Measurements from ENCODE around the gene RUFY2. TPM values are rescaled to one million over a fixed set of nuclear protein-coding genes. Genes with fewer than 3 reads are reported as not detected.

RUFY2 gene
- total RNA-seq, 1 experiment from 2014 or later = 29.4 TPM

- intact Hi-C loops (cut with micrococcal nuclease; ENCODE audit: unreplicated experiment) = no loop called here
These were observed 33.8 kb upstream of the RUFY2 start for GRCh38 chr10:68440898-68441297.

GRCh38 chr10:68435803-68436202, 28.7 kb upstream of the RUFY2 start:
- no peak for DNase-seq
- no peaks in the 10 kb centered on the region for H3K27me3 Mint-ChIP-seq (ENCODE audit: unreplicated experiment)
- no peak for TF ChIP-seq CTCF (IDR thresholded peaks at IDR 0.05; ENCODE audit: unreplicated experiment)
- H3K36me3 Mint-ChIP-seq (ENCODE audit: insufficient read depth, unreplicated experiment) = peaks cover 14% of the 10 kb centered on the region
- CTCF ChIA-PET = no interaction called here
- BruUV-seq (replicated peaks) = no TSS peak
- no peaks in the 10 kb centered on the region for H3K9me3 Mint-ChIP-seq (ENCODE audit: low read depth, unreplicated experiment)
- no peak overlapping the region for H3K4me3 Mint-ChIP-seq (ENCODE audit: low read depth, unreplicated experiment)
- no peak overlapping the region for H3K27ac Mint-ChIP-seq (ENCODE audit: unreplicated experiment)
- H3K4me1 Mint-ChIP-seq (ENCODE audit: low read depth, unreplicated experiment) = no peaks in the 10 kb centered on the region
- intact Hi-C loops (cut with micrococcal nuclease; ENCODE audit: unreplicated experiment) = no loop called here

More at GRCh38 chr10:68440898-68441297, 33.8 kb upstream of the RUFY2 start:
- BruUV-seq (replicated peaks) = no TSS peak
- H3K9me3 Mint-ChIP-seq (ENCODE audit: low read depth, unreplicated experiment) = no peaks in the 10 kb centered on the region
- H3K27me3 Mint-ChIP-seq (ENCODE audit: unreplicated experiment) = no peaks in the 10 kb centered on the region
- H3K4me3 Mint-ChIP-seq (ENCODE audit: low read depth, unreplicated experiment) = no peak overlapping the region
- no peaks in the 10 kb centered on the region for H3K4me1 Mint-ChIP-seq (ENCODE audit: low read depth, unreplicated experiment)
- no peak for DNase-seq
- H3K36me3 Mint-ChIP-seq (ENCODE audit: insufficient read depth, unreplicated experiment) = peaks cover 28% of the 10 kb centered on the region
- CTCF ChIA-PET = no interaction called here
- H3K27ac Mint-ChIP-seq (ENCODE audit: unreplicated experiment) = no peak overlapping the region
- no peak for TF ChIP-seq CTCF (IDR thresholded peaks at IDR 0.05; ENCODE audit: unreplicated experiment)

DNA sequence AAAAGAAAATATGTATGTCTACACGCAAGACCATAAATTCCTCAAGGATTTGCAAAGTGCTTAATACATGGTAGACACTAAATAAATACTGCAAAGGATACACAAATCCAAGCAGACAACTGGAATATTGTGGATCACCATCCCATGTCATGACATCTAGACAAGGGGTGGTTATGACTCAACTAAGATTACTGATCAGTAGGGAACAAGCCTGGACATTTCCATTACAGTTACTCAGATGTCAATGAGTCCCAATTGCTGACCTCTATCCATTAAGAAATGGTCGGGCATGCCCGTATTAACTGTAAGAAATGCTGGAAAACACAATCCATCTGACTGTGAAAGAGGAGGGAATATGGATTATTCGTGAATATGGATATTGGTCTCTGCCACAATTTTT, 27.6 kb upstream of the RUFY2 start:
- DNase-seq = no peak
- BruUV-seq (replicated peaks) = no TSS peak
- Mint-ChIP-seq H3K36me3 (ENCODE audit: insufficient read depth, unreplicated experiment) (peaks cover 12% of the 10 kb centered on the region), H3K27me3 (ENCODE audit: unreplicated experiment) (no peaks in the 10 kb centered on the region), H3K4me3 (ENCODE audit: low read depth, unreplicated experiment) (no peak overlapping the region), H3K4me1 (ENCODE audit: low read depth, unreplicated experiment) (no peaks in the 10 kb centered on the region), H3K9me3 (ENCODE audit: low read depth, unreplicated experiment) (no peaks in the 10 kb centered on the region), H3K27ac (ENCODE audit: unreplicated experiment) (no peak overlapping the region)
- CTCF ChIA-PET = no interaction called here
- no peak for TF ChIP-seq CTCF (IDR thresholded peaks at IDR 0.05; ENCODE audit: unreplicated experiment)
- intact Hi-C loops (cut with micrococcal nuclease; ENCODE audit: unreplicated experiment) = no loop called here

GRCh38 chr10:68428396-68429104, 21.5 kb upstream of the RUFY2 start:
- Mint-ChIP-seq H3K36me3 (ENCODE audit: insufficient read depth, unreplicated experiment) (peaks cover 24% of the 10 kb centered on the region), H3K27ac (ENCODE audit: unreplicated experiment) (no peak overlapping the region), H3K27me3 (ENCODE audit: unreplicated experiment) (no peaks in the 10 kb centered on the region), H3K4me1 (ENCODE audit: low read depth, unreplicated experiment) (no peaks in the 10 kb centered on the region), H3K4me3 (ENCODE audit: low read depth, unreplicated experiment) (no peak overlapping the region), H3K9me3 (ENCODE audit: low read depth, unreplicated experiment) (no peaks in the 10 kb centered on the region)
- CTCF ChIA-PET = interaction anchor here (0.6 kb wide), 1 partner anchor 199 kb away, joined by 3 read pairs; no protein-coding TSS in a partner anchor
- DNase-seq = no peak
- no TSS peak for BruUV-seq (replicated peaks)
- no peak for TF ChIP-seq CTCF (IDR thresholded peaks at IDR 0.05; ENCODE audit: unreplicated experiment)
- intact Hi-C loops (cut with micrococcal nuclease; ENCODE audit: unreplicated experiment) = no loop called here

Measured in Calu3 (cell line).